ENCODE measurements around the gene DNM3.

DNA sequence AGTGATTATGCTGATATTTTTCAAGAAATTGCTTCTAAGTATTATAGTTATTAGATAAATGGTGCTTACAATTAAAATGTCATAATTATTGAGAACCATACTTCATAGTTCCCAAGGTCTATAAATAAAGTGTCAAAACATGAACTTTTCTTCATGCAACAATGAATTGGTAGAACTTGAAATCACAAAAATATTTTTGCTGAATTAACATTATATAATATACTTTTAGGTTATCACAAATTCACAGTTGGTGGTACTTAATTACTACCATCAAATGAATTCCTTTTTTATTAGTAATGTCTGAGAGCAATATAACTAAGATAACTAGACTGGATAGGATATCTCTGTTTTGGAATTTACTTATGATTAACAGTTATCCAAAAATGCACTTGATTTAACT is 4.7 kb downstream of the DNM3 start:
- no peak for TF ChIP-seq CTCF (tag by site-specific recombination; IDR thresholded peaks at IDR 0.05)
- no peak for TF ChIP-seq ZSCAN16 (tag by site-specific recombination; IDR thresholded peaks at IDR 0.05)
